ENCODE data around the gene AOX1.
A peak's percentile ranks its signal among the peaks of the same experiment; 100 is the strongest.
"Not testable (repeated sequence)": the region's sequence is repeated elsewhere in the genome, so short reads cannot be mapped to it uniquely, and the experiment has no call there.

Gene AOX1

DNA sequence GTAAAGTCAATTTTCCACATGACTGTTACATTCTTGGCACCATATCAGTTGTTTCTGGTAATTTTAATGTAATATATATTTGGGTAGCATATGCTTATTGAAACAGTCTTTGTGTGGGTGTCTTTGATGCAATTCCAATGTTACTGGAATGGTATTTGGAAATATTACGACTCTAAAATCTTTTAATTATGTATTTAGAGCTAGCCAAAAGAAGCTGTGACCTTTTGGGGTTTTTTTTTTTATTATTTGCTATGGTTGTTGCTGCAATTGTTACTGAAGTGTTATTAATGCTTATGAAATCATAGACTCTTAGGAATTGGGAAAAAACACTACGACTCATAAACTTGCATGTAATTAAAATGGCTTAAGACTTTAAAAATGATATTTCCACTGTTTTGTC lies 95.9 kb downstream of the AOX1 start:
- Histone ChIP-seq H3K4me1 (ENCODE audit: control insufficient read depth, insufficient read depth, low read length) (no peaks in the 10 kb centered on the region), H3K27ac (ENCODE audit: extremely low read depth, low read depth, low read length) (no peak overlapping the region), H3K9me3 (ENCODE audit: control insufficient read depth, insufficient read depth, low read depth, low read length) (no peaks in the 10 kb centered on the region), H3K36me3 (ENCODE audit: control insufficient read depth in 2 of 2, insufficient read depth in 1 of 2, low read length in 2 of 2) (no peaks in the 10 kb centered on the region), H3K4me3 (ENCODE audit: low read depth, low read length) (no peak overlapping the region)
- CTCF ChIA-PET = no interaction called here
- TF ChIP-seq, protein P1, sequence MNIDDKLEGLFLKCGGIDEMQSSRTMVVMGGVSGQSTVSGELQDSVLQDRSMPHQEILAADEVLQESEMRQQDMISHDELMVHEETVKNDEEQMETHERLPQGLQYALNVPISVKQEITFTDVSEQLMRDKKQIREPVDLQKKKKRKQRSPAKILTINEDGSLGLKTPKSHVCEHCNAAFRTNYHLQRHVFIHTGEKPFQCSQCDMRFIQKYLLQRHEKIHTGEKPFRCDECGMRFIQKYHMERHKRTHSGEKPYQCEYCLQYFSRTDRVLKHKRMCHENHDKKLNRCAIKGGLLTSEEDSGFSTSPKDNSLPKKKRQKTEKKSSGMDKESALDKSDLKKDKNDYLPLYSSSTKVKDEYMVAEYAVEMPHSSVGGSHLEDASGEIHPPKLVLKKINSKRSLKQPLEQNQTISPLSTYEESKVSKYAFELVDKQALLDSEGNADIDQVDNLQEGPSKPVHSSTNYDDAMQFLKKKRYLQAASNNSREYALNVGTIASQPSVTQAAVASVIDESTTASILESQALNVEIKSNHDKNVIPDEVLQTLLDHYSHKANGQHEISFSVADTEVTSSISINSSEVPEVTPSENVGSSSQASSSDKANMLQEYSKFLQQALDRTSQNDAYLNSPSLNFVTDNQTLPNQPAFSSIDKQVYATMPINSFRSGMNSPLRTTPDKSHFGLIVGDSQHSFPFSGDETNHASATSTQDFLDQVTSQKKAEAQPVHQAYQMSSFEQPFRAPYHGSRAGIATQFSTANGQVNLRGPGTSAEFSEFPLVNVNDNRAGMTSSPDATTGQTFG (tag by site-specific recombination; IDR thresholded peaks at IDR 0.05; ENCODE audit: borderline replicate concordance) = no peak
- TF ChIP-seq ZNF488 (tag by site-specific recombination; IDR thresholded peaks at IDR 0.05) = no peak
- POLR2A ChIA-PET = no interaction called here

DNA sequence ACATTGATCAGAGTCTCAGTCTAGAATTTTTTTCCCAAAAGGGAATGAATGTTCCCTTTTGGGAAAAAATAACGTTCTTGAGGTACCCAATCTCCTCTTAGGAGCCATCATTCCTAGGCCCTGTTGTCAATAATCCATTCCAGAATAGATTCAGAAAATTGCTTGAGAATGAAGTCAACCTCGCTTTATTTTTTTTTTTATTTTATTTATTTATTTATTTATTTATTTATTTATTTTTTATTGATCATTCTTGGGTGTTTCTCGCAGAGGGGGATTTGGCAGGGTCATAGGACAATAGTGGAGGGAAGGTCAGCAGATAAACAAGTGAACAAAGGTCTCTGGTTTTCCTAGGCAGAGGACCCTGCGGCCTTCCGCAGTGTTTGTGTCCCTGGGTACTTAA lies 96.6 kb downstream of the AOX1 start:
- H3K36me3 ChIP-seq (ENCODE audit: control insufficient read depth in 2 of 2, insufficient read depth in 1 of 2, low read length in 2 of 2); H3K4me3 ChIP-seq (ENCODE audit: low read depth, low read length); H3K9me3 ChIP-seq (ENCODE audit: control insufficient read depth, insufficient read depth, low read depth, low read length); H3K4me1 ChIP-seq (ENCODE audit: control insufficient read depth, insufficient read depth, low read length); H3K27ac ChIP-seq (ENCODE audit: extremely low read depth, low read depth, low read length); CTCF ChIA-PET; POLR2A ChIA-PET: not testable (repeated sequence)
- TF ChIP-seq ZNF558 (tag by site-specific recombination; IDR thresholded peaks at IDR 0.05) (0 out of 2 replicates have a peak, but pooled peaks have one; percentile 19), ZNF654 (tag by site-specific recombination; IDR thresholded peaks at IDR 0.05; ENCODE audit: low read depth) (peak; percentile 12; the same call in 1 of the 2 replicates), ZNF623 (tag by site-specific recombination; IDR thresholded peaks at IDR 0.05) (peak; percentile 46; the same call in 1 of the 2 replicates), ZBTB11 (tag by site-specific recombination; conservative IDR thresholded peaks at IDR 0.05; ENCODE audit: low read depth) (peak; percentile 63), ZNF555 (tag by site-specific recombination; conservative IDR thresholded peaks at IDR 0.05) (peak; percentile 51), ZNF426 (tag by site-specific recombination; IDR thresholded peaks at IDR 0.05) (peak; percentile 48), ZNF140 (tag by site-specific recombination; IDR thresholded peaks at IDR 0.05) (peak; percentile 28; the same call in 1 of the 2 replicates), ZBTB8A (tag by site-specific recombination; IDR thresholded peaks at IDR 0.05) (peak; percentile 36; the same call in 1 of the 2 replicates), ZNF394 (tag by site-specific recombination; IDR thresholded peaks at IDR 0.05; ENCODE audit: borderline replicate concordance) (peak; percentile 72; the same call in 1 of the 2 replicates)

DNA sequence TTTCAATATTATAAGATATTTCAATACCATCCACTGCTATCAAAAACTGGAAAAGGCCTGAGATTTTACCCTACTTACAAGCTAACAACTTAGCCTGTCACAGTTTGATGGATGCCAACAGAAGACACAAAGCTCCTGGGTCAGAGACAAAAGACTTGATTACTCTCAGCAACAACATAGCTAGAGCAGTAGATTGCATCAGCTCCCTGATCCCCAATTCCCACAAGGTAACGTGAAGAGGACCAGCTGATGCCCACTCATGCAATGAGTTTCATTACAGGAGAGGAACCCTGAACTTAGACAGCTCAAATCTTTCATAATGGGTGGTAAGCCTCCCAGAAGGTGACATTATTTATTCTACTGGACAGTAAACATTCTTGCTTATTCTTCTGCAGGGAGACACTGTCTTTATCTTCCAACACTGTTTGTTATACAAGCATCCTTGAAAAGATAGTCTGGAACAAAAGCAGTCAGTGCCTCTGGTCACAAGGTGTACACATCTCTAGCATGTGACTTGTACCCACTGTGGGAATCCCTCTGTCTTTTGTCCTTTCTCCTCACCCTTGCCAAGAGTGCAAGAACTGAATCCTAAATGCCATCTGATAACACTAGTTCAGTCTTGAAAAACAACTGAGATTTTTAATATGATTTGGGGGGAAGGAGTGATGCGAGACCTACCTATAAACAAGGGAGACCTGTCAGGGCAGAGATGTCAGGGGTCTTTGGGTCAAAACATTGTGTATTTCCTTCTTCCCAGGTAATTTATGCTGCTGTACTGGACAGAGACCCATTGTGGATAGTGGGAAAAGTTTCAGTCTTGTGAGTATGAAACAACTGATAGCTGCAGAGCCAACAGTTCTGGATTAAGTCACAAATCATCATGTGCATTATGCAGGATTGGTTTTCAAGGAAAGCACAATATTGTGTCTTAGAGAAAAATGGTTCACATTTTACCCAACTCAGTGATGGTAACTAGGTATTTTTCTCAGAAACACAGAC lies 102.4 kb downstream of the AOX1 start:
- CTCF ChIA-PET = interaction anchor here (0.6 to 2.1 kb wide), 2 partner anchors 15 to 179 kb away, joined by 3 to 7 read pairs; no protein-coding TSS in a partner anchor
- Histone ChIP-seq H3K36me3 (ENCODE audit: control insufficient read depth in 2 of 2, insufficient read depth in 1 of 2, low read length in 2 of 2) (no peaks in the 10 kb centered on the region), H3K27ac (ENCODE audit: extremely low read depth, low read depth, low read length) (no peak overlapping the region), H3K4me3 (ENCODE audit: low read depth, low read length) (no peak overlapping the region), H3K4me1 (ENCODE audit: control insufficient read depth, insufficient read depth, low read length) (no peaks in the 10 kb centered on the region), H3K9me3 (ENCODE audit: control insufficient read depth, insufficient read depth, low read depth, low read length) (no peaks in the 10 kb centered on the region)
- POLR2A ChIA-PET = no interaction called here
- TF ChIP-seq KLF7 (tag by site-specific recombination; IDR thresholded peaks at IDR 0.05; ENCODE audit: borderline replicate concordance) (no peak), ZBTB7A (tag by site-specific recombination; IDR thresholded peaks at IDR 0.05; ENCODE audit: low read depth) (no peak), ZNF837 (tag by site-specific recombination; IDR thresholded peaks at IDR 0.05) (no peak), ZIC2 (tag by site-specific recombination; IDR thresholded peaks at IDR 0.05) (no peak), ZNF792 (tag by site-specific recombination; IDR thresholded peaks at IDR 0.05) (no peak), ZNF426 (tag by site-specific recombination; IDR thresholded peaks at IDR 0.05) (no peak)
- TF ChIP-seq, protein P2, sequence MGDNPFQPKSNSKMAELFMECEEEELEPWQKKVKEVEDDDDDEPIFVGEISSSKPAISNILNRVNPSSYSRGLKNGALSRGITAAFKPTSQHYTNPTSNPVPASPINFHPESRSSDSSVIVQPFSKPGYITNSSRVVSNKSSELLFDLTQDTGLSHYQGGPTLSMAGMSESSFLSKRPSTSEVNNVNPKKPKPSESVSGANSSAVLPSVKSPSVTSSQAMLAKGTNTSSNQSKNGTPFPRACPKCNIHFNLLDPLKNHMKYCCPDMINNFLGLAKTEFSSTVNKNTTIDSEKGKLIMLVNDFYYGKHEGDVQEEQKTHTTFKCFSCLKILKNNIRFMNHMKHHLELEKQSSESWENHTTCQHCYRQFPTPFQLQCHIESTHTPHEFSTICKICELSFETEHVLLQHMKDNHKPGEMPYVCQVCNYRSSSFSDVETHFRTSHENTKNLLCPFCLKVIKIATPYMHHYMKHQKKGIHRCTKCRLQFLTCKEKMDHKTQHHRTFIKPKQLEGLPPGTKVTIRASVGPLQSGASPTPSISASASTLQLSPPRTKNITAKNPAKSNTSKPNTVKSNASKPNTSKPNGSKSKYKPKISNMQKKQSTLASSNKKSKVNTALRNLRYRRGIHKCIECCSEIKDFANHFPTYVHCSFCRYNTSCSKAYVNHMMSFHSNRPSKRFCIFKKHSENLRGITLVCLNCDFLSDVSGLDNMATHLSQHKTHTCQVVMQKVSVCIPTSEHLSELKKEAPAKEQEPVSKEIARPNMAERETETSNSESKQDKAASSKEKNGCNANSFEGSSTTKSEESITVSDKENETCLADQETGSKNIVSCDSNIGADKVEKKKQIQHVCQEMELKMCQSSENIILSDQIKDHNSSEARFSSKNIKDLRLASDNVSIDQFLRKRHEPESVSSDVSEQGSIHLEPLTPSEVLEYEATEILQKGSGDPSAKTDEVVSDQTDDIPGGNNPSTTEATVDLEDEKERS (tag by site-specific recombination; IDR thresholded peaks at IDR 0.05) = no peak
